Measurements from ENCODE around the gene RERG.
"Not testable (repeated sequence)": the region's sequence is repeated elsewhere in the genome, so short reads cannot be mapped to it uniquely, and the experiment has no call there.

The RERG gene

DNA sequence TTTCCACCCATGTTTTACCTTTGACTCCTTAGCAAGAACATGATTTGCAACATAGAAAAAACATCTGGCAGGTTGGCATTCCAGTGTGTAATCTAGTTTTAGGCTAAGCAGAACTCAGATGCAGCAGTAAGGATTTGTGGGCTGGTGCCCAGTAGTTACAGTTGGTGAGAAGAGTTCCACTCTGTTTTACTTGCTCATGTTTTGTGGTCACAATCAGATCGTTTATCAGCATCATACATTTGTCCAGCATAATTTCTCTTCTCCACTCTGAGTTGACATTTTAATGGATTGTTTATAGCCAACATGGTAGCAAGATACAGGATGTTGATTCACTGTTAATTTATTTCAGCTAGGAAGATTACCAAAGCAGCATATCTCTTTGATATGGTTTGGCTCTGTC lies 128.4 kb downstream of the RERG start:
- Histone ChIP-seq H3K4me3 (ENCODE audit: low read length) (no peak overlapping the region), H3K27me3 (replicated peaks; ENCODE audit: insufficient read depth, low read length) (no peaks in the 10 kb centered on the region), H3K9me2 (replicated peaks; ENCODE audit: insufficient read depth, low read length) (no peaks in the 10 kb centered on the region), H4K20me1 (ENCODE audit: insufficient read depth, low read length) (no peaks in the 10 kb centered on the region), H3K4me1 (ENCODE audit: low read length) (no peaks in the 10 kb centered on the region), H3K4me2 (ENCODE audit: low read depth, low read length) (no peak overlapping the region), H3K79me2 (ENCODE audit: low read length) (no peaks in the 10 kb centered on the region), H2AFZ (ENCODE audit: low read length) (no peak overlapping the region), H3K9me3 (replicated peaks; ENCODE audit: insufficient read depth, low read length) (no peaks in the 10 kb centered on the region), H3K9ac (ENCODE audit: low read length) (no peak overlapping the region), H3F3A (ENCODE audit: insufficient read depth, low read length) (no peaks in the 10 kb centered on the region), H3K36me3 (replicated peaks; ENCODE audit: insufficient read depth, low read length) (no peaks in the 10 kb centered on the region), H3K27ac (ENCODE audit: low read length) (no peak overlapping the region)
- no peak for DNase-seq
- TF ChIP-seq EZH2phosphoT487 (IDR thresholded peaks at IDR 0.05; ENCODE audit: low read length): no peak
- TF ChIP-seq EZH2 (optimal IDR thresholded peaks at IDR 0.05; ENCODE audit: low read depth, low read length): no peak
- TF ChIP-seq, protein P1, sequence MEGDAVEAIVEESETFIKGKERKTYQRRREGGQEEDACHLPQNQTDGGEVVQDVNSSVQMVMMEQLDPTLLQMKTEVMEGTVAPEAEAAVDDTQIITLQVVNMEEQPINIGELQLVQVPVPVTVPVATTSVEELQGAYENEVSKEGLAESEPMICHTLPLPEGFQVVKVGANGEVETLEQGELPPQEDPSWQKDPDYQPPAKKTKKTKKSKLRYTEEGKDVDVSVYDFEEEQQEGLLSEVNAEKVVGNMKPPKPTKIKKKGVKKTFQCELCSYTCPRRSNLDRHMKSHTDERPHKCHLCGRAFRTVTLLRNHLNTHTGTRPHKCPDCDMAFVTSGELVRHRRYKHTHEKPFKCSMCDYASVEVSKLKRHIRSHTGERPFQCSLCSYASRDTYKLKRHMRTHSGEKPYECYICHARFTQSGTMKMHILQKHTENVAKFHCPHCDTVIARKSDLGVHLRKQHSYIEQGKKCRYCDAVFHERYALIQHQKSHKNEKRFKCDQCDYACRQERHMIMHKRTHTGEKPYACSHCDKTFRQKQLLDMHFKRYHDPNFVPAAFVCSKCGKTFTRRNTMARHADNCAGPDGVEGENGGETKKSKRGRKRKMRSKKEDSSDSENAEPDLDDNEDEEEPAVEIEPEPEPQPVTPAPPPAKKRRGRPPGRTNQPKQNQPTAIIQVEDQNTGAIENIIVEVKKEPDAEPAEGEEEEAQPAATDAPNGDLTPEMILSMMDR (IDR thresholded peaks at IDR 0.05; ENCODE audit: low read length): no peak

DNA sequence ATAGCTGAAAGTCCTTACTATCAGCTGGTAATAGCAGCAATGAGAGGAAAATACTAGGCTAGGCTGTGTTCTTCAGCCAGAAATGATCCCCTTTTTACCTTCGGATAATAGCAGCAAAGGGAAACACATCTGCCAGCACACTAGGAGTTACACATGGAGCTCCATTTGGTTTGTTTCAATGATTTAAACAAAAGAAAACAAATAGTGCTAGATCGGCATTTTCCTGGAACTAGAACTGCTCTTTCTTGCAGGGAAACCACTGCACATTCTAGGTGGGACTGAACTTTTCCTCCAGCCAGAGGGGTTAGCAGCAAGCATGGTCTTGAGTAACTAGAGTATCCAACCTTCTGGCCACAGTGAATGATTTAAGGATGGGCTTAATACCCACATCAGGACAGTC lies 130.8 kb downstream of the RERG start:
- H3K4me2 ChIP-seq (ENCODE audit: low read depth, low read length): no peak overlapping the region
- H3K4me3 ChIP-seq (ENCODE audit: low read length): no peak overlapping the region
- no peaks in the 10 kb centered on the region for H3K36me3 ChIP-seq (replicated peaks; ENCODE audit: insufficient read depth, low read length)
- no peaks in the 10 kb centered on the region for H3K4me1 ChIP-seq (ENCODE audit: low read length)
- no peaks in the 10 kb centered on the region for H3K9me3 ChIP-seq (replicated peaks; ENCODE audit: insufficient read depth, low read length)
- H3K9ac ChIP-seq (ENCODE audit: low read length): no peak overlapping the region
- no peak overlapping the region for H3K27ac ChIP-seq (ENCODE audit: low read length)
- TF ChIP-seq EZH2phosphoT487 (IDR thresholded peaks at IDR 0.05; ENCODE audit: low read length) (no peak), EZH2 (optimal IDR thresholded peaks at IDR 0.05; ENCODE audit: low read depth, low read length) (no peak)
- TF ChIP-seq, protein P1 (IDR thresholded peaks at IDR 0.05; ENCODE audit: low read length): no peak
- no peak for DNase-seq
- no peaks in the 10 kb centered on the region for H4K20me1 ChIP-seq (ENCODE audit: insufficient read depth, low read length)
- no peak overlapping the region for H2AFZ ChIP-seq (ENCODE audit: low read length)
- H3K79me2 ChIP-seq (ENCODE audit: low read length): no peaks in the 10 kb centered on the region
- H3K9me2 ChIP-seq (replicated peaks; ENCODE audit: insufficient read depth, low read length): no peaks in the 10 kb centered on the region
- no peaks in the 10 kb centered on the region for H3K27me3 ChIP-seq (replicated peaks; ENCODE audit: insufficient read depth, low read length)
- H3F3A ChIP-seq (ENCODE audit: insufficient read depth, low read length): no peaks in the 10 kb centered on the region

DNA sequence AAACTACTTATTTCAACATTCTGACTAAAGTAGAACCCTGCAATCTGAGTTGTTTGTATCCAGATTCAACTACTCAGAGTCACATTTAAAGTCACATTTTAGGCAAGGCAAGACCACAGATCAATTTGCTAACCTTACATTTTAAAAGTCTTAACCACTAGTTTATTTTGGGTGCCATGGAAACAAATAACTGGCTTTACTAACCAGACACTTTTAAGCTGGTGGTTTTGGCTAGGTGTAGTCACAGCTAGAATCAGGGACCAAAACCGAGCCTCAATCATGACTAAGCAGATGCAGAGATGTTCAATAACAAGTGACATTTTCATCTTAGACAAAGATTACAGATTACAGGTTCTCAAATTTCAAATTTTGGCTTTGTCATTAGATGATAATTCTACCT lies 133.1 kb downstream of the RERG start:
- H4K20me1 ChIP-seq (ENCODE audit: insufficient read depth, low read length): no peaks in the 10 kb centered on the region
- no peaks in the 10 kb centered on the region for H3K9me3 ChIP-seq (replicated peaks; ENCODE audit: insufficient read depth, low read length)
- no peak overlapping the region for H3K9ac ChIP-seq (ENCODE audit: low read length)
- no peak overlapping the region for H3K4me3 ChIP-seq (ENCODE audit: low read length)
- no peaks in the 10 kb centered on the region for H3F3A ChIP-seq (ENCODE audit: insufficient read depth, low read length)
- no peaks in the 10 kb centered on the region for H3K4me1 ChIP-seq (ENCODE audit: low read length)
- no peak overlapping the region for H3K4me2 ChIP-seq (ENCODE audit: low read depth, low read length)
- no peak overlapping the region for H2AFZ ChIP-seq (ENCODE audit: low read length)
- no peaks in the 10 kb centered on the region for H3K9me2 ChIP-seq (replicated peaks; ENCODE audit: insufficient read depth, low read length)
- no peaks in the 10 kb centered on the region for H3K36me3 ChIP-seq (replicated peaks; ENCODE audit: insufficient read depth, low read length)
- DNase-seq: peak; percentile 45
- H3K27me3 ChIP-seq (replicated peaks; ENCODE audit: insufficient read depth, low read length): no peaks in the 10 kb centered on the region
- TF ChIP-seq, protein P1 (IDR thresholded peaks at IDR 0.05; ENCODE audit: low read length): no peak
- TF ChIP-seq EZH2 (optimal IDR thresholded peaks at IDR 0.05; ENCODE audit: low read depth, low read length): no peak
- no peak for TF ChIP-seq EZH2phosphoT487 (IDR thresholded peaks at IDR 0.05; ENCODE audit: low read length)
- no peaks in the 10 kb centered on the region for H3K79me2 ChIP-seq (ENCODE audit: low read length)
- no peak overlapping the region for H3K27ac ChIP-seq (ENCODE audit: low read length)

DNA sequence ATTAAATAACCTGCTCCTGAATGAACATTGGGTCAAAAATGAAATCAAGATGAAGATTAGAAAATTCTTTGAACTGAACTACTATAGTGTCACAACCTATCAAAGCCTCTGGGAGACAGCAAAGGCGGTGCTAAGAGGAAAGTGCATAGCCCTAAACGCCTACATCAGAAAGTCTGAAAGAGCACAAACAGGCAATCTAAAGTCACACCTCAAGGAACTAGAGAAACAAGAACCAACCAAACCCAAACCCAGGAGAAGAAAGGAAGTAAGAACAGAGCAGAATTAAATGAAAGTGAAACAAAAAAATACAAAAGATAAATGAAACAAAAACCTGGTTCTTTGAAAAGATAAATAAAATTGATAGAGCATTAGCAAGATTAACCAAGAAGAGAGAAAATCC lies 143.5 kb downstream of the RERG start:
- H3K36me3 ChIP-seq (replicated peaks; ENCODE audit: insufficient read depth, low read length): not testable (repeated sequence)
- 0 out of 2 replicates have a peak overlapping the region, but pooled peaks have one; percentile 3 for H2AFZ ChIP-seq (ENCODE audit: low read length)

More for the DNA sequence above, 143.5 kb downstream of the RERG start:
- H3K27me3 ChIP-seq (replicated peaks; ENCODE audit: insufficient read depth, low read length); H3K4me1 ChIP-seq (ENCODE audit: low read length); H3K9me2 ChIP-seq (replicated peaks; ENCODE audit: insufficient read depth, low read length); H3K79me2 ChIP-seq (ENCODE audit: low read length); H4K20me1 ChIP-seq (ENCODE audit: insufficient read depth, low read length); H3K9ac ChIP-seq (ENCODE audit: low read length); H3K4me3 ChIP-seq (ENCODE audit: low read length); H3F3A ChIP-seq (ENCODE audit: insufficient read depth, low read length); H3K9me3 ChIP-seq (replicated peaks; ENCODE audit: insufficient read depth, low read length): not testable (repeated sequence)
- H3K4me2 ChIP-seq (ENCODE audit: low read depth, low read length): peak overlapping the region; percentile 49; the same call in 1 of the 2 replicates
- H3K27ac ChIP-seq (ENCODE audit: low read length): peak overlapping the region; percentile 46; the same call in 1 of the 2 replicates
- peak; percentile 63 for DNase-seq
